Measurements from ENCODE around the gene BACH2.

Gene BACH2

GRCh38 chr6:90095788-90096187 is 200.9 kb downstream of the BACH2 start:
- H2BK15ac ChIP-seq (ENCODE audit: low read depth, poor library complexity, severe bottlenecking) = no peak overlapping the region
- H3K9ac ChIP-seq (ENCODE audit: low read length) = no peak overlapping the region
- H3K18ac ChIP-seq (ENCODE audit: low read depth in 1 of 2, low read length in 2 of 2) = no peak overlapping the region
- no peak overlapping the region for H3K23ac ChIP-seq (ENCODE audit: low read length in 2 of 2)
- no peak overlapping the region for H2BK120ac ChIP-seq (ENCODE audit: low read depth, low read length)
- no peak overlapping the region for H3K4me2 ChIP-seq (ENCODE audit: low read length, poor library complexity, severe bottlenecking)
- WGBS = 95% methylated on average over 3 of the region's 3 CpGs
- H3K27me3 ChIP-seq (ENCODE audit: control insufficient read depth in 1 of 2, insufficient read depth in 1 of 2, low read length in 2 of 2) = peaks cover 0 to 5% of the 10 kb centered on the region in 2 experiments
- H4K91ac ChIP-seq (ENCODE audit: low read length) = no peak overlapping the region
- H3K9me3 ChIP-seq (ENCODE audit: control insufficient read depth, low read length) = no peaks in the 10 kb centered on the region
- no peak for DNase-seq
- no peak overlapping the region for H2AK5ac ChIP-seq (ENCODE audit: low read length, severe bottlenecking)
- no peak overlapping the region for H3K14ac ChIP-seq (ENCODE audit: low read length in 2 of 2)
- no peaks in the 10 kb centered on the region for H3K79me1 ChIP-seq (replicated peaks; ENCODE audit: low read length, poor library complexity, severe bottlenecking)
- H2BK12ac ChIP-seq (ENCODE audit: low read length in 2 of 2) = no peak overlapping the region
- H3K4me3 ChIP-seq (ENCODE audit: insufficient read depth in 1 of 2, low read depth in 1 of 2, low read length in 2 of 2) = no peak overlapping the region
- no peak overlapping the region for H2AFZ ChIP-seq (ENCODE audit: low read depth, low read length)
- no peak overlapping the region for H2BK5ac ChIP-seq (ENCODE audit: low read depth, low read length, poor library complexity, severe bottlenecking)
- H3K27ac ChIP-seq (ENCODE audit: low read length, poor library complexity, severe bottlenecking) = no peak overlapping the region
- no peak overlapping the region for H4K8ac ChIP-seq (ENCODE audit: low read length)
- H3K4me1 ChIP-seq (ENCODE audit: control insufficient read depth, insufficient read depth, low read depth, low read length) = no peaks in the 10 kb centered on the region
- no peaks in the 10 kb centered on the region for H3K36me3 ChIP-seq (ENCODE audit: control insufficient read depth in 1 of 2, insufficient read depth in 2 of 2, low read depth in 1 of 2, low read length in 2 of 2)
- H3K4ac ChIP-seq (ENCODE audit: low read depth in 1 of 2, low read length in 2 of 2) = no peak overlapping the region

- no peak overlapping the region for H3K9ac ChIP-seq (ENCODE audit: low read length)
- DNase-seq = no peak
- no peaks in the 10 kb centered on the region for H3K4me1 ChIP-seq (ENCODE audit: control insufficient read depth, insufficient read depth, low read depth, low read length)
- no peaks in the 10 kb centered on the region for H3K79me1 ChIP-seq (replicated peaks; ENCODE audit: low read length, poor library complexity, severe bottlenecking)
- H3K36me3 ChIP-seq (ENCODE audit: control insufficient read depth in 1 of 2, insufficient read depth in 2 of 2, low read depth in 1 of 2, low read length in 2 of 2) = no peaks in the 10 kb centered on the region
- H3K18ac ChIP-seq (ENCODE audit: low read depth in 1 of 2, low read length in 2 of 2) = no peak overlapping the region
- peaks cover 0 to 5% of the 10 kb centered on the region in 2 experiments for H3K27me3 ChIP-seq (ENCODE audit: control insufficient read depth in 1 of 2, insufficient read depth in 1 of 2, low read length in 2 of 2)
- no peak overlapping the region for H3K4ac ChIP-seq (ENCODE audit: low read depth in 1 of 2, low read length in 2 of 2)
- 100% methylated on average over 1 of the region's 2 CpGs for WGBS
- no peak overlapping the region for H2BK5ac ChIP-seq (ENCODE audit: low read depth, low read length, poor library complexity, severe bottlenecking)
- no peak overlapping the region for H2AFZ ChIP-seq (ENCODE audit: low read depth, low read length)
- H3K23ac ChIP-seq (ENCODE audit: low read length in 2 of 2) = no peak overlapping the region
- H2AK5ac ChIP-seq (ENCODE audit: low read length, severe bottlenecking) = no peak overlapping the region
- no peak overlapping the region for H2BK120ac ChIP-seq (ENCODE audit: low read depth, low read length)
- H3K27ac ChIP-seq (ENCODE audit: low read length, poor library complexity, severe bottlenecking) = no peak overlapping the region
- H3K4me3 ChIP-seq (ENCODE audit: insufficient read depth in 1 of 2, low read depth in 1 of 2, low read length in 2 of 2) = no peak overlapping the region
- H4K91ac ChIP-seq (ENCODE audit: low read length) = no peak overlapping the region
- H3K14ac ChIP-seq (ENCODE audit: low read length in 2 of 2) = no peak overlapping the region
- no peak overlapping the region for H4K8ac ChIP-seq (ENCODE audit: low read length)
- no peak overlapping the region for H2BK12ac ChIP-seq (ENCODE audit: low read length in 2 of 2)
- no peak overlapping the region for H2BK15ac ChIP-seq (ENCODE audit: low read depth, poor library complexity, severe bottlenecking)
- H3K9me3 ChIP-seq (ENCODE audit: control insufficient read depth, low read length) = no peaks in the 10 kb centered on the region
- no peak overlapping the region for H3K4me2 ChIP-seq (ENCODE audit: low read length, poor library complexity, severe bottlenecking)
Observed at GRCh38 chr6:90095145-90095544, 201.5 kb downstream of the BACH2 start.

GRCh38 chr6:90093558-90094073 is 203.0 kb downstream of the BACH2 start:
- no peak overlapping the region for H3K27ac ChIP-seq (ENCODE audit: low read length, poor library complexity, severe bottlenecking)
- no peak overlapping the region for H3K23ac ChIP-seq (ENCODE audit: low read length in 2 of 2)
- H2BK15ac ChIP-seq (ENCODE audit: low read depth, poor library complexity, severe bottlenecking) = no peak overlapping the region
- no peak overlapping the region for H4K8ac ChIP-seq (ENCODE audit: low read length)
- H3K4ac ChIP-seq (ENCODE audit: low read depth in 1 of 2, low read length in 2 of 2) = no peak overlapping the region
- H2AK5ac ChIP-seq (ENCODE audit: low read length, severe bottlenecking) = no peak overlapping the region
- H2BK5ac ChIP-seq (ENCODE audit: low read depth, low read length, poor library complexity, severe bottlenecking) = no peak overlapping the region
- H3K4me3 ChIP-seq (ENCODE audit: insufficient read depth in 1 of 2, low read depth in 1 of 2, low read length in 2 of 2) = no peak overlapping the region
- DNase-seq = no peak
- no peak overlapping the region for H2BK120ac ChIP-seq (ENCODE audit: low read depth, low read length)
- H3K14ac ChIP-seq (ENCODE audit: low read length in 2 of 2) = no peak overlapping the region
- no peaks in the 10 kb centered on the region for H3K9me3 ChIP-seq (ENCODE audit: control insufficient read depth, low read length)
- no peak overlapping the region for H4K91ac ChIP-seq (ENCODE audit: low read length)
- H3K9ac ChIP-seq (ENCODE audit: low read length) = no peak overlapping the region
- H3K36me3 ChIP-seq (ENCODE audit: control insufficient read depth in 1 of 2, insufficient read depth in 2 of 2, low read depth in 1 of 2, low read length in 2 of 2) = no peaks in the 10 kb centered on the region
- H3K4me2 ChIP-seq (ENCODE audit: low read length, poor library complexity, severe bottlenecking) = no peak overlapping the region
- H3K18ac ChIP-seq (ENCODE audit: low read depth in 1 of 2, low read length in 2 of 2) = no peak overlapping the region
- no peaks in the 10 kb centered on the region for H3K4me1 ChIP-seq (ENCODE audit: control insufficient read depth, insufficient read depth, low read depth, low read length)
- H2BK12ac ChIP-seq (ENCODE audit: low read length in 2 of 2) = no peak overlapping the region
- WGBS = 98% methylated on average over 2 of the region's 3 CpGs
- no peak overlapping the region for H2AFZ ChIP-seq (ENCODE audit: low read depth, low read length)
- H3K27me3 ChIP-seq (ENCODE audit: control insufficient read depth in 1 of 2, insufficient read depth in 1 of 2, low read length in 2 of 2) = peaks cover 0 to 5% of the 10 kb centered on the region in 2 experiments
- H3K79me1 ChIP-seq (replicated peaks; ENCODE audit: low read length, poor library complexity, severe bottlenecking) = no peaks in the 10 kb centered on the region

DNA sequence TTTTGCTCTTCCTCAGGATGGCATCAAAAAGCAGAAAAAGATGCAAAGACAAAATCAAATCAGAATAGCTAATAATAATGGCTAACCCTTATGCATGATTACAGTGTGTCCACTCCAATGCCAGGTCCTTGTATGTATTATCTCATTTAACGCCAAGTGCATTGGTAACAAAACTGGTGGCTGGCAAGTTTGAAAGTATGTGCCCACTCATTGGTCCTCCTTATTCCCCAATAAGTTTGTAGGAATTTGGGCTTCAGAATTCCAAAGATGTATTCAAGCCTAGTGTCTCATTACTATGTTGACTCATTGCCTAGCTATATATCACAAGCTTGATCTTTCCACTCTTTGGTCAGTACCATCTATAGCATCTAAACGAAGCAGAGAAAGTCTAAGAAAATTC is 205.8 kb downstream of the BACH2 start:
- no peak overlapping the region for H2BK12ac ChIP-seq (ENCODE audit: low read length in 2 of 2)
- H3K18ac ChIP-seq (ENCODE audit: low read depth in 1 of 2, low read length in 2 of 2) = no peak overlapping the region
- no peaks in the 10 kb centered on the region for H3K9me3 ChIP-seq (ENCODE audit: control insufficient read depth, low read length)
- H3K27me3 ChIP-seq (ENCODE audit: control insufficient read depth in 1 of 2, insufficient read depth in 1 of 2, low read length in 2 of 2) = no peaks in the 10 kb centered on the region
- no peak overlapping the region for H4K8ac ChIP-seq (ENCODE audit: low read length)
- H3K36me3 ChIP-seq (ENCODE audit: control insufficient read depth in 1 of 2, insufficient read depth in 2 of 2, low read depth in 1 of 2, low read length in 2 of 2) = no peaks in the 10 kb centered on the region
- H3K79me1 ChIP-seq (replicated peaks; ENCODE audit: low read length, poor library complexity, severe bottlenecking) = no peaks in the 10 kb centered on the region
- H2BK120ac ChIP-seq (ENCODE audit: low read depth, low read length) = no peak overlapping the region
- WGBS = 100% methylated on average over 1 of the region's 2 CpGs
- DNase-seq = no peak
- H3K23ac ChIP-seq (ENCODE audit: low read length in 2 of 2) = no peak overlapping the region
- H3K27ac ChIP-seq (ENCODE audit: low read length, poor library complexity, severe bottlenecking) = no peak overlapping the region
- H3K4ac ChIP-seq (ENCODE audit: low read depth in 1 of 2, low read length in 2 of 2) = no peak overlapping the region
- no peak overlapping the region for H2AFZ ChIP-seq (ENCODE audit: low read depth, low read length)
- H3K4me3 ChIP-seq (ENCODE audit: insufficient read depth in 1 of 2, low read depth in 1 of 2, low read length in 2 of 2) = no peak overlapping the region
- no peak overlapping the region for H2BK5ac ChIP-seq (ENCODE audit: low read depth, low read length, poor library complexity, severe bottlenecking)
- H2AK5ac ChIP-seq (ENCODE audit: low read length, severe bottlenecking) = no peak overlapping the region
- no peaks in the 10 kb centered on the region for H3K4me1 ChIP-seq (ENCODE audit: control insufficient read depth, insufficient read depth, low read depth, low read length)
- H4K91ac ChIP-seq (ENCODE audit: low read length) = no peak overlapping the region
- H3K9ac ChIP-seq (ENCODE audit: low read length) = no peak overlapping the region
- H3K4me2 ChIP-seq (ENCODE audit: low read length, poor library complexity, severe bottlenecking) = no peak overlapping the region
- H2BK15ac ChIP-seq (ENCODE audit: low read depth, poor library complexity, severe bottlenecking) = no peak overlapping the region
- no peak overlapping the region for H3K14ac ChIP-seq (ENCODE audit: low read length in 2 of 2)
